Measurements from ENCODE around the gene DZIP3. TPM values are rescaled to one million over a fixed set of nuclear protein-coding genes. Genes with fewer than 3 reads are reported as not detected.

DZIP3 gene
- total and polyA plus RNA-seq, 2 donors (not counting 1 experiment from before 2014, with no cell fraction given) = 6.8 to 11.1 TPM

- Mint-ChIP-seq H3K27me3 (no peaks in the 10 kb centered on the region), H3K9me3 (ENCODE audit: insufficient read depth) (no peaks in the 10 kb centered on the region), H3K4me1 (peaks cover 28% of the 10 kb centered on the region), H3K27ac (peak overlapping the region; percentile 89), H3K4me3 (peak overlapping the region; percentile 56)
- Histone ChIP-seq H3K4me1 (ENCODE audit: control insufficient read depth in 2 of 2, insufficient read depth in 2 of 2, low read length in 2 of 2) (peaks cover 31 to 33% of the 10 kb centered on the region in 2 donors), H3K27me3 (replicated peaks in 1 of 4; ENCODE audit: control extremely low read depth in 1 of 4, control insufficient read depth in 3 of 4, insufficient read depth in 4 of 4, low read length in 3 of 4) (no peaks in the 10 kb centered on the region), H4K20me1 (ENCODE audit: control insufficient read depth, insufficient read depth, low read length, poor library complexity, severe bottlenecking) (no peaks in the 10 kb centered on the region), H3K4me2 (replicated peaks; ENCODE audit: low read depth, low read length, poor library complexity, severe bottlenecking) (peak overlapping the region; percentile 68), H3K36me3 (replicated peaks in 1 of 2; ENCODE audit: control extremely low read depth in 1 of 2, control insufficient read depth in 1 of 2, extremely low read depth in 1 of 2, insufficient read depth in 2 of 2, low read length in 1 of 2) (no peaks in the 10 kb centered on the region), H3K9me3 (ENCODE audit: control extremely low read depth in 1 of 3, control insufficient read depth in 2 of 3, insufficient read depth in 1 of 3, low read length in 2 of 3) (no peaks in the 10 kb centered on the region), H3K27ac (ENCODE audit: low read length in 2 of 2) (peak overlapping the region; percentile 51 to 85), H2AFZ (ENCODE audit: insufficient read depth, low read depth, low read length, poor library complexity, severe bottlenecking) (peak overlapping the region; percentile 67), H3K4me3 (ENCODE audit: control extremely low read depth in 1 of 5, extremely low read depth in 1 of 5, insufficient read depth in 1 of 5, low read depth in 2 of 5, low read length in 4 of 5) (peak overlapping the region in 4 of 5 experiments; percentile 0 to 47 (median 15)), H3K79me2 (ENCODE audit: control insufficient read depth, insufficient read depth, low read length) (peaks cover 6% of the 10 kb centered on the region), H3K9ac (ENCODE audit: low read length) (peak overlapping the region; percentile 50)
- ChIA-PET POLR2A (interaction anchor here (2.8 kb wide), 1 partner anchor 13 kb away, joined by 16 read pairs; the partner anchor contains the start of genes CIP2A and DZIP3), CTCF (interaction anchor here (1.4 to 3.5 kb wide), 3 partner anchors 12 to 313 kb away, joined by 4 to 15 read pairs (median 9); partner anchors contain the start of genes CIP2A and DZIP3)
- intact Hi-C loops (cut with micrococcal nuclease) = no loop called here
- DNase-seq (peak; percentile 55), ATAC-seq (ENCODE audit: low read depth) (peak; percentile 82)
- TF ChIP-seq CTCF (IDR thresholded peaks at IDR 0.05) = no peak
- TF ChIP-seq EZH2 (IDR thresholded peaks at IDR 0.05; ENCODE audit: borderline replicate concordance, insufficient read depth, low read depth, low read length, poor library complexity, severe bottlenecking) = no peak
- WGBS (ENCODE audit: insufficient coverage) = 8% methylated on average over 2 of the region's 5 CpGs
These were observed 12.9 kb downstream of the DZIP3 start for GRCh38 chr3:108602249-108602934.

GRCh38 chr3:108602935-108603294, 13.4 kb downstream of the DZIP3 start:
- H3K9ac ChIP-seq (ENCODE audit: low read length) = peak overlapping the region; percentile 50
- H3K4me1 Mint-ChIP-seq = peaks cover 27% of the 10 kb centered on the region
- WGBS (ENCODE audit: insufficient coverage) = no CpG with 5 or more reads among the region's 2 CpGs
- H3K4me2 ChIP-seq (replicated peaks; ENCODE audit: low read depth, low read length, poor library complexity, severe bottlenecking) = peak overlapping the region; percentile 68
- H3K9me3 Mint-ChIP-seq (ENCODE audit: insufficient read depth) = no peaks in the 10 kb centered on the region
- DNase-seq = no peak
- H3K36me3 ChIP-seq (replicated peaks in 1 of 2; ENCODE audit: control extremely low read depth in 1 of 2, control insufficient read depth in 1 of 2, extremely low read depth in 1 of 2, insufficient read depth in 2 of 2, low read length in 1 of 2) = no peaks in the 10 kb centered on the region
- peak overlapping the region; percentile 67 for H2AFZ ChIP-seq (ENCODE audit: insufficient read depth, low read depth, low read length, poor library complexity, severe bottlenecking)
- peak overlapping the region; percentile 89 for H3K27ac Mint-ChIP-seq
- POLR2A ChIA-PET = interaction anchor here (2.8 kb wide), 1 partner anchor 13 kb away, joined by 16 read pairs; the partner anchor contains the start of genes CIP2A and DZIP3
- no peaks in the 10 kb centered on the region for H3K27me3 ChIP-seq (replicated peaks in 1 of 4; ENCODE audit: control extremely low read depth in 1 of 4, control insufficient read depth in 3 of 4, insufficient read depth in 4 of 4, low read length in 3 of 4)
- CTCF ChIA-PET = interaction anchor here (1.4 to 3.5 kb wide), 3 partner anchors 13 to 312 kb away, joined by 4 to 15 read pairs (median 9); partner anchors contain the start of genes CIP2A and DZIP3
- H3K4me3 Mint-ChIP-seq = peak overlapping the region; percentile 56
- intact Hi-C loops (cut with micrococcal nuclease) = no loop called here
- ATAC-seq (ENCODE audit: low read depth) = no peak
- peaks cover 6% of the 10 kb centered on the region for H3K79me2 ChIP-seq (ENCODE audit: control insufficient read depth, insufficient read depth, low read length)
- H3K27ac ChIP-seq (ENCODE audit: low read length in 2 of 2) = peak overlapping the region; percentile 51 to 85
- no peak for TF ChIP-seq CTCF (IDR thresholded peaks at IDR 0.05)
- no peak for TF ChIP-seq EZH2 (IDR thresholded peaks at IDR 0.05; ENCODE audit: borderline replicate concordance, insufficient read depth, low read depth, low read length, poor library complexity, severe bottlenecking)
- no peaks in the 10 kb centered on the region for H4K20me1 ChIP-seq (ENCODE audit: control insufficient read depth, insufficient read depth, low read length, poor library complexity, severe bottlenecking)
- no peaks in the 10 kb centered on the region for H3K9me3 ChIP-seq (ENCODE audit: control extremely low read depth in 1 of 3, control insufficient read depth in 2 of 3, insufficient read depth in 1 of 3, low read length in 2 of 3)
- H3K4me1 ChIP-seq (ENCODE audit: control insufficient read depth in 2 of 2, insufficient read depth in 2 of 2, low read length in 2 of 2) = peaks cover 29 to 32% of the 10 kb centered on the region in 2 donors
- no peaks in the 10 kb centered on the region for H3K27me3 Mint-ChIP-seq
- H3K4me3 ChIP-seq (ENCODE audit: control extremely low read depth in 1 of 5, extremely low read depth in 1 of 5, insufficient read depth in 1 of 5, low read depth in 2 of 5, low read length in 4 of 5) = peak overlapping the region in 4 of 5 experiments; percentile 0 to 47 (median 15)
